C4-2B (cell line): ENCODE measurements around the gene CACTIN.

Experiments
- ZFX ChIP-seq: fragments of 450-650 bp; IDR thresholded peaks from 2 replicates; pipeline ENCODE4 v1.6.1; 2017
- TF ChIP-seq, protein P1 (sequence below): fragments of 450-650 bp; conservative IDR thresholded peaks from 2 replicates; pipeline ENCODE4 v1.5.1; 2017; ENCODE audit warnings: mild to moderate bottlenecking

DNA sequence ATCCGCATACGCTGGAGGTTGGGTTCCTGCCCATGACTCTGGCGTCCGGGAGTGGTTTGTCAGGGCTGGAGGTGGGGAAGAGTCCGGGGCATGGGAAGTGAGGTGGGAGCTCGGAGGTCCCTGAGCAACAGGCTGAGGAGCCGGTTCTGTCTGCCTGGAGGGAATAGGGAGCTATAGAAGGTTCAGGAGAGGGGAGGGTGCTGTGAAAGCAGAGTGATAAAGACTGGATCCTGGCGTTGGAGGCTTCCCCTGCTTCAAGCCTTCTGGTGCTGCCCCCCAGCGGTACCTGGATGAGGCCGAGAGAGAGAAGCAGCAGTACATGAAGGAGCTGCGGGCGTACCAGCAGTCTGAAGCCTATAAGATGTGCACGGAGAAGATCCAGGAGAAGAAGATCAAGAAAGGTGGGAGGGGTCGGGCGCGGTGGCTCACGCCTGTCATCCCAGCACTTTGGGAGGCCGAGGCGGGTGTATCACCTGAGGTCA, 51.3 kb downstream of the CACTIN start:
- TF ChIP-seq, protein P1, sequence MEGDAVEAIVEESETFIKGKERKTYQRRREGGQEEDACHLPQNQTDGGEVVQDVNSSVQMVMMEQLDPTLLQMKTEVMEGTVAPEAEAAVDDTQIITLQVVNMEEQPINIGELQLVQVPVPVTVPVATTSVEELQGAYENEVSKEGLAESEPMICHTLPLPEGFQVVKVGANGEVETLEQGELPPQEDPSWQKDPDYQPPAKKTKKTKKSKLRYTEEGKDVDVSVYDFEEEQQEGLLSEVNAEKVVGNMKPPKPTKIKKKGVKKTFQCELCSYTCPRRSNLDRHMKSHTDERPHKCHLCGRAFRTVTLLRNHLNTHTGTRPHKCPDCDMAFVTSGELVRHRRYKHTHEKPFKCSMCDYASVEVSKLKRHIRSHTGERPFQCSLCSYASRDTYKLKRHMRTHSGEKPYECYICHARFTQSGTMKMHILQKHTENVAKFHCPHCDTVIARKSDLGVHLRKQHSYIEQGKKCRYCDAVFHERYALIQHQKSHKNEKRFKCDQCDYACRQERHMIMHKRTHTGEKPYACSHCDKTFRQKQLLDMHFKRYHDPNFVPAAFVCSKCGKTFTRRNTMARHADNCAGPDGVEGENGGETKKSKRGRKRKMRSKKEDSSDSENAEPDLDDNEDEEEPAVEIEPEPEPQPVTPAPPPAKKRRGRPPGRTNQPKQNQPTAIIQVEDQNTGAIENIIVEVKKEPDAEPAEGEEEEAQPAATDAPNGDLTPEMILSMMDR = no peak
- TF ChIP-seq ZFX = no peak
